ENCODE data around the gene DISC1.

DISC1 gene

DNA sequence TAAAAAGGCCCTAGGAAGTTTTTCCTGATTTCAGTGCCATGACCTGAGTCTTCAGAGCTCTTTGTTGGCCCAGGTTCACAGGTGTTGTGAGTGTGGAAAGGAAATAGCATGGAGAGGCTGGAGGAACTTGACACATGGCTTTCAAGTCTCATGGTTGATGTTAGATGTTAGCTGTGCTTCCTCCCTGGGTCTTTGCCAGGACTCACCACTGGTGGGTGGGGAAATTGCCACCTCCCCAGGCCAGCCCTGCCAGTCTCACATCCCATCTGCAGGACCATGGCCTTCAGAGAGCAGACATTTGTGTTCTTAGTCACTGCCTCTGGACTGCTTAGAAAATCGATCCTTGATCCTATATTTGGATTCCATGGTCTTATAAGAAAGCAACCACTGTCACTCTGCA is 383.2 kb downstream of the DISC1 start:
- Histone ChIP-seq H3K4me3 (ENCODE audit: low read depth, low read length) (no peak overlapping the region), H3K27ac (ENCODE audit: low read depth, low read length) (no peak overlapping the region), H3K4me1 (ENCODE audit: control insufficient read depth, insufficient read depth, low read length) (peaks cover 21% of the 10 kb centered on the region), H3K27me3 (ENCODE audit: control insufficient read depth, insufficient read depth, low read length) (no peaks in the 10 kb centered on the region), H3K9ac (ENCODE audit: low read depth, low read length) (no peak overlapping the region), H3K9me3 (ENCODE audit: control insufficient read depth, insufficient read depth, low read length) (no peaks in the 10 kb centered on the region), H3K36me3 (ENCODE audit: control insufficient read depth, insufficient read depth, low read length) (no peaks in the 10 kb centered on the region)

DNA sequence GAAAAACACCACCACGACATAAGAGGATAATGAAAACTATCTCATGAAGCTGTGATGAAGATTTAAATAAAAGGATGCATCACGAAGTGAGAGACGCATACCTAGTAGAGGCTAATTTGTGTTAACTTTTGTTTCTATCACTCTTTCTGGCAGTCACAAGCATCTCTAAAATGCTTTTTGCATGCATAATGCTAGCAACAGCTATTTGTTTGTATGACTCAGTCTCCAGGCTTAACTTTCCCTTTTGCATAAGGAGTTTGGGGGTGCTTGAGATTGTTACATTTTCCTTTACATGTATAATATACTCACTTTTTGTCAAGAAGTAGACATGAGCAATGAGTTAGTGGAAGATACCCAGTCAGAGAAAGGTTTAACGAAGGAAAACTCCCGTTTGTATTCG is 385.4 kb downstream of the DISC1 start:
- no peak overlapping the region for H3K9ac ChIP-seq (ENCODE audit: low read depth, low read length)
- no peaks in the 10 kb centered on the region for H3K9me3 ChIP-seq (ENCODE audit: control insufficient read depth, insufficient read depth, low read length)
- H3K27me3 ChIP-seq (ENCODE audit: control insufficient read depth, insufficient read depth, low read length) = no peaks in the 10 kb centered on the region
- H3K4me1 ChIP-seq (ENCODE audit: control insufficient read depth, insufficient read depth, low read length) = peaks cover 26% of the 10 kb centered on the region
- no peak overlapping the region for H3K27ac ChIP-seq (ENCODE audit: low read depth, low read length)
- H3K4me3 ChIP-seq (ENCODE audit: low read depth, low read length) = no peak overlapping the region
- H3K36me3 ChIP-seq (ENCODE audit: control insufficient read depth, insufficient read depth, low read length) = no peaks in the 10 kb centered on the region

DNA sequence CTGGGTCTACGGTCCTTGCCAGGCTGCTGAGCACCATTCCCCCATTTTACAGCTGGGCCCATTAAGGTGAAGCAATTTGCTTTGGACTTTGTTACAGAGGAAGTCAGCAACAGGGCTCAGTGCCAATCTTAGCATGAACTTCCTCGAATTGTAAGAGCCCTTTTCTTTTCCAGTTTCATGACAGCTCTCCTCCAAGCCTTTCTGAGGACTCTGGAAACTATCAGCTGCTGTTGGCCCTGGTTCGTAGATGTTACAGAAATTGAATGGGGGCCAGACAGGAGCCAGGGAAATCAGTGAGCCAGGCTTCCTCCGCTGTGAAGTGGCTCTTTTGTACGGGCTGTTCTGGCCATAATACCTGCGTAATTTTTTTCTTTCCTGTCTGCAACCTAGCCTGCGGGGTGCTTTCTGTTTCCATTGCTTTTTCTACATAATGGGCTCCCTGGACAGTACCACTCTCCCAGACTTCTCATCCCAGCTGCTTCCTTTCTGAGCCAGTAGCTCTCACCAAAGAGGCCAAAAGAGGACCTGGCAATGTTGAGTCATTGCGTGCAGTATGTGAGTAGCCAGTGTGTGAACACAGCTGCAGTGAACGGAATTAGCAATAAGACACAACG is 386.3 kb downstream of the DISC1 start:
- Histone ChIP-seq H3K9ac (ENCODE audit: low read depth, low read length) (no peak overlapping the region), H3K4me1 (ENCODE audit: control insufficient read depth, insufficient read depth, low read length) (peaks cover 26% of the 10 kb centered on the region), H3K27ac (ENCODE audit: low read depth, low read length) (no peak overlapping the region), H3K9me3 (ENCODE audit: control insufficient read depth, insufficient read depth, low read length) (no peaks in the 10 kb centered on the region), H3K36me3 (ENCODE audit: control insufficient read depth, insufficient read depth, low read length) (no peaks in the 10 kb centered on the region), H3K4me3 (ENCODE audit: low read depth, low read length) (no peak overlapping the region), H3K27me3 (ENCODE audit: control insufficient read depth, insufficient read depth, low read length) (no peaks in the 10 kb centered on the region)

DNA sequence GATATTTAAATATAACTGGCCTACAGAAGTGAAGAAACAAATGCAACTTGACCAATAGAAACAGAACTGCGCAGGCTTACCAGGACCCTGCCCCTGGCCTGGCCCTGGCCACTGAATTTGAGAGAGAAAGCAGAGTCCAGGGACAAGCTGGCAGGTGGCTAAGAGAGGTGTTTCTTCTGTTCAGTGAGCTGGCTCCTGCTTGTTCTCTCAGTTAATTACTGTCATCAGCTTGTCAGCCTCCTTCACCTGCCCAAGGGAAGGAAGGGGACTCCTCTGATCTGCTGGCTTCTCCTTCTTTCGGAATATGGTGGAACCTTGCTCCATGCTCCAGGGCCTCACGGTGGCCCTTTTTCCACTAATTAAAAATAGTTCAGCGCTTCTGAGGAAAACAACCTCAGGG is 388.4 kb downstream of the DISC1 start:
- H3K9me3 ChIP-seq (ENCODE audit: control insufficient read depth, insufficient read depth, low read length) = no peaks in the 10 kb centered on the region
- H3K27me3 ChIP-seq (ENCODE audit: control insufficient read depth, insufficient read depth, low read length) = no peaks in the 10 kb centered on the region
- H3K27ac ChIP-seq (ENCODE audit: low read depth, low read length) = no peak overlapping the region
- no peaks in the 10 kb centered on the region for H3K36me3 ChIP-seq (ENCODE audit: control insufficient read depth, insufficient read depth, low read length)
- H3K4me1 ChIP-seq (ENCODE audit: control insufficient read depth, insufficient read depth, low read length) = peaks cover 26% of the 10 kb centered on the region
- H3K9ac ChIP-seq (ENCODE audit: low read depth, low read length) = no peak overlapping the region
- H3K4me3 ChIP-seq (ENCODE audit: low read depth, low read length) = no peak overlapping the region

DNA sequence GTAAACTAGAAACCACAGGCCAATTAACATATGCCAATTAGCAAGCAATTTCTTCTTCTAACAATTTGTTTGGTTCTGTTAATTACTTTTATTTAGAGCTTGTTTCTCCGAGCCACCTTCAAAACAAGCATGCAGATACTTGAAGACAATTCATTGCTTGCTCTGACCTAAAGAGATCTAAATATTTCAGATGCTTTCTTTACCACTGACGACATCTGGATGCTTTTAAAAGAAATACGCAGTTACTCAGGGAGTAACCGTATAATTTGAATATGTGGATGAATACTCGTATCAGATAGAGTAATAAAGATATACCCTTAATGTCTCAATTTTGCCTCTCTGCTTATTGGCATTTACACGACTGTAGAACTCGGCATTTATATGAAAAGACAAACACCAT is 390.0 kb downstream of the DISC1 start:
- H3K36me3 ChIP-seq (ENCODE audit: control insufficient read depth, insufficient read depth, low read length) = no peaks in the 10 kb centered on the region
- no peak overlapping the region for H3K4me3 ChIP-seq (ENCODE audit: low read depth, low read length)
- H3K27ac ChIP-seq (ENCODE audit: low read depth, low read length) = no peak overlapping the region
- H3K4me1 ChIP-seq (ENCODE audit: control insufficient read depth, insufficient read depth, low read length) = peaks cover 24% of the 10 kb centered on the region
- H3K9me3 ChIP-seq (ENCODE audit: control insufficient read depth, insufficient read depth, low read length) = no peaks in the 10 kb centered on the region
- H3K27me3 ChIP-seq (ENCODE audit: control insufficient read depth, insufficient read depth, low read length) = no peaks in the 10 kb centered on the region
- no peak overlapping the region for H3K9ac ChIP-seq (ENCODE audit: low read depth, low read length)

DNA sequence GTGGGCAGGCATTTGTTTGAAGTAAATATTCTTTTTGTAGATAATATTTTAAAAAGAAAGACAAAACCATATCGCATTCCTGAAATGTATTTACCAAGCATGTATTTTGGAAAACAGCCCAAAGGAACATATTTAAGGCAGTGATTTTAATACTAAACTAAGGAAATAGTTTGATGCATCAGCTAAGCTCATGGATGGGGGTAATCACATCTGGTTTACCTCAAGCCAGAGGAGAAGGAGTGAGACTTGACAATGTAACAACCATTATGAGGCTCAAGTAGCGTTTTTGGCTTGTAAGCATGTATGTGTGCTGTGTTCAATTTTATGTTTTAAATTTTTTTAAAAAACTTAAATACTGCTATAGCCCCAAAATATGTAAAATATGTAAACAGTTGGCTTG is 390.5 kb downstream of the DISC1 start:
- Histone ChIP-seq H3K9ac (ENCODE audit: low read depth, low read length) (no peak overlapping the region), H3K36me3 (ENCODE audit: control insufficient read depth, insufficient read depth, low read length) (no peaks in the 10 kb centered on the region), H3K27me3 (ENCODE audit: control insufficient read depth, insufficient read depth, low read length) (no peaks in the 10 kb centered on the region), H3K4me1 (ENCODE audit: control insufficient read depth, insufficient read depth, low read length) (peaks cover 21% of the 10 kb centered on the region), H3K4me3 (ENCODE audit: low read depth, low read length) (no peak overlapping the region), H3K27ac (ENCODE audit: low read depth, low read length) (no peak overlapping the region), H3K9me3 (ENCODE audit: control insufficient read depth, insufficient read depth, low read length) (no peaks in the 10 kb centered on the region)

DNA sequence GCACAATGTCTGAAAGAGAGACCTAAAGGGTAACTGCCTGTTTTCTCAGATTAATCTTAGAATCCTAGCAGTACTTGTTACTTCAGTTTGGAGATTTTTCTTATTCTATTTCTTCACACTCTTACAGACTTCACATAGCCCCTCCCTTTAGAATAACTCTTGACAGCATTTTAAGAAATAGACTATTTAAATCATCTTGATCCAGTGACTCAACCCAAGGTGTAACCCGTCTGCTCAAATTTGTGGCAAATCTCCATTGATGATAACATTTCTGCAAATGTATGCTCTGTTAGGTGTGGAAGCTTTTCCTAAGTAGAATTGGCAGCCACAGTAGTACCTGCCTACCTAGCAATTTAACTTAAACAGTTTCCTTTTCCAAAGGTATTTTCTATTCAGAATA is 391.2 kb downstream of the DISC1 start:
- no peak overlapping the region for H3K27ac ChIP-seq (ENCODE audit: low read depth, low read length)
- no peaks in the 10 kb centered on the region for H3K9me3 ChIP-seq (ENCODE audit: control insufficient read depth, insufficient read depth, low read length)
- no peak overlapping the region for H3K9ac ChIP-seq (ENCODE audit: low read depth, low read length)
- no peak overlapping the region for H3K4me3 ChIP-seq (ENCODE audit: low read depth, low read length)
- no peaks in the 10 kb centered on the region for H3K27me3 ChIP-seq (ENCODE audit: control insufficient read depth, insufficient read depth, low read length)
- no peaks in the 10 kb centered on the region for H3K36me3 ChIP-seq (ENCODE audit: control insufficient read depth, insufficient read depth, low read length)
- peaks cover 14% of the 10 kb centered on the region for H3K4me1 ChIP-seq (ENCODE audit: control insufficient read depth, insufficient read depth, low read length)

DNA sequence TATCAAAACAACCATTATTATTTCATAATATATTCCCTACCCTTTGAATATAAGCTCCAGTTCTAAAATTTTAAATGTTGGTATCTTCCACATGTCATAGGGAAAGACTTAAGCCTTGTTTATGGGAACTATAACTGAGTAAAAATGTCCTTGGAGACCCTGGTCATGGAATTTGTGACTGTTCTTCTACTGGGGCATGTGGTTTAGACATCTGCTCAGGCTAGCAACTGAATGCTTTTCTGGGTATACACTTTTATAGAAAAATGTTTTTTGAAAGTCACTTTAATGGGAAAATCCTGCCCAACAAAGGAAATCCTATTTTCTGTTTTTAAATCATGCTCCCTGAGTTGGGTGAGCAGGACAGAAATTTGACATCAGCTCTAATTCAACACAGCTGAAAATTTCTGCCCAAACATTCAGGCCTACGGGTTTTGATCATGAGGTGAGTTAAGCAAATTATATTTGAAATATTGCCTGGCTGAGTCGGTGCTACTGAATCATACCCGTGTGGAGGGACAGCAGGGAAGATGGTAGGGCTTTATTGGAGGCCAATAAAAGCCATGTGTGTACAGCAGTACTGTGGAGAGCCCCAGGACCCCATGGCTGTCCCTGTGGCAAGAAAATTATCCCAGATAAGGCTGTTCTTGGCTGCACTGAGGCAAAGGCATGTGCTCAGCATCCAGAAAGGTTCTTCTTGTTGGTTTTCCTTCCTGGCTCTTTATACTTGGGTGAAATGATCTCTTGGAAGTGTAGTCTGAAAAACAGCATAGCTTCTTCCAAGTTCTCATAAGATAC is 391.8 kb downstream of the DISC1 start:
- Histone ChIP-seq H3K27me3 (ENCODE audit: control insufficient read depth, insufficient read depth, low read length) (no peaks in the 10 kb centered on the region), H3K9ac (ENCODE audit: low read depth, low read length) (no peak overlapping the region), H3K4me1 (ENCODE audit: control insufficient read depth, insufficient read depth, low read length) (peaks cover 12% of the 10 kb centered on the region), H3K9me3 (ENCODE audit: control insufficient read depth, insufficient read depth, low read length) (no peaks in the 10 kb centered on the region), H3K36me3 (ENCODE audit: control insufficient read depth, insufficient read depth, low read length) (no peaks in the 10 kb centered on the region), H3K27ac (ENCODE audit: low read depth, low read length) (no peak overlapping the region), H3K4me3 (ENCODE audit: low read depth, low read length) (no peak overlapping the region)

DNA sequence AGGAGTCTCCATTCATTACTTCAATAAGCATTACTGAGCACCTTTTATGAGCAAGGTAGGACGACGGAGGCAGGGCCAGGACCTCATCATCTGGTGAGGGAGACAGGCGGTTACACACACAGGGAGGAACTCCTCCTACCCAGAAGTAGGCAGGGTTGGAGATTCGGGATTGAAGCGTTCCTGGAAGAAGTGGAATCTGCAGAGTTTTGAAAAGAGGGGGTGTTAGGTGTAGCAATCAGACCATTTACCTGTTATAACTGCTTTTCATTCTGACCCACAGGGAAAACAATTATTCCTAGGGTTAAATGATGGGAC is 392.4 kb downstream of the DISC1 start:
- H3K9me3 ChIP-seq (ENCODE audit: control insufficient read depth, insufficient read depth, low read length) = no peaks in the 10 kb centered on the region
- H3K4me3 ChIP-seq (ENCODE audit: low read depth, low read length) = no peak overlapping the region
- no peak overlapping the region for H3K27ac ChIP-seq (ENCODE audit: low read depth, low read length)
- H3K4me1 ChIP-seq (ENCODE audit: control insufficient read depth, insufficient read depth, low read length) = peaks cover 12% of the 10 kb centered on the region
- H3K36me3 ChIP-seq (ENCODE audit: control insufficient read depth, insufficient read depth, low read length) = no peaks in the 10 kb centered on the region
- no peaks in the 10 kb centered on the region for H3K27me3 ChIP-seq (ENCODE audit: control insufficient read depth, insufficient read depth, low read length)
- H3K9ac ChIP-seq (ENCODE audit: low read depth, low read length) = no peak overlapping the region

DNA sequence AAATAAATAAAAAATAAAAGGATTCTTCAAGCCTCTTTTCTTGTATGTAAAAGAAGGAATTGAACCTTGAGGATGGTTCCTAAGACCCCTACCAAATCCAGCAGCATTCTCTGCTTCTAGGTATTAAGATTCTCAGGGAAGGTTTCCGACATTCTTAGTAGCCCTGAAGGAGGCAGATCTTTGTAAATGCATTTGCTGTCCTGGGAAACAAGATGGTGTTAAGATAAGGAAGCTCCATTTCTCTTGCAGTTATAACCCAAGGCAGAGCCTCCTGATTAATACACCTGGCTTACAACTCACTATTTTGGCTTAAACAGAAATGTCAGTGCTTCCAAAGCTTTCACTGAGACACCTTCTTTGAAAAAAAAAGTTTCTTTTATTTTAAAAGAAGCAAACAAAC is 393.8 kb downstream of the DISC1 start:
- Histone ChIP-seq H3K9ac (ENCODE audit: low read depth, low read length) (no peak overlapping the region), H3K4me1 (ENCODE audit: control insufficient read depth, insufficient read depth, low read length) (peaks cover 10% of the 10 kb centered on the region), H3K27me3 (ENCODE audit: control insufficient read depth, insufficient read depth, low read length) (no peaks in the 10 kb centered on the region), H3K9me3 (ENCODE audit: control insufficient read depth, insufficient read depth, low read length) (no peaks in the 10 kb centered on the region), H3K27ac (ENCODE audit: low read depth, low read length) (no peak overlapping the region), H3K4me3 (ENCODE audit: low read depth, low read length) (no peak overlapping the region), H3K36me3 (ENCODE audit: control insufficient read depth, insufficient read depth, low read length) (no peaks in the 10 kb centered on the region)

DNA sequence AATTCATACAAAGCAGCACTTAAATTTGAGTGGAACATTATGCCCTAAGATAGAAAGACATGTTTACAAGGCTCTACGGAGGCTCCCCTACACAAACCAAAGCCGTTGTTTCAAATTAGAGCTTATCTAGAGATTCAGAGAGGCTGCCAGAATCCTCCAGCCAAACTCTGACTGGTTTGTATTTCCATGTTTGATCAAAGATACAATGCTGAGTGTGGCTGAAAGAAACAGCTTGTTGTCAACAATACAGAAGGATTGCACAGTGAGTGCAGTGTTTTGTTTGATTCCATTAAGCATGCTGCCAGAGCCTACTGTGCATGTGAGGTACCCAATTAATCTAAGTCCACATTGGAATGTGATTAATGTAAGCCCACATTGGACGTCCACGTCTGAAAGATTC is 402.7 kb downstream of the DISC1 start:
- H3K27ac ChIP-seq (ENCODE audit: low read depth, low read length) = no peak overlapping the region
- H3K4me1 ChIP-seq (ENCODE audit: control insufficient read depth, insufficient read depth, low read length) = peaks cover 8% of the 10 kb centered on the region
- H3K9me3 ChIP-seq (ENCODE audit: control insufficient read depth, insufficient read depth, low read length) = no peaks in the 10 kb centered on the region
- no peak overlapping the region for H3K4me3 ChIP-seq (ENCODE audit: low read depth, low read length)
- no peak overlapping the region for H3K9ac ChIP-seq (ENCODE audit: low read depth, low read length)
- no peaks in the 10 kb centered on the region for H3K27me3 ChIP-seq (ENCODE audit: control insufficient read depth, insufficient read depth, low read length)
- no peaks in the 10 kb centered on the region for H3K36me3 ChIP-seq (ENCODE audit: control insufficient read depth, insufficient read depth, low read length)
